Fibroblast of the conjunctiva (primary cell): ENCODE measurements around the gene DRAXIN.

ENCODE experiments used
- DNase-seq: peaks from one replicate; pipeline ENCODE4 v3.0.0-alpha.2; 2010; ENCODE audit warnings: low read depth

The DRAXIN gene

DNA sequence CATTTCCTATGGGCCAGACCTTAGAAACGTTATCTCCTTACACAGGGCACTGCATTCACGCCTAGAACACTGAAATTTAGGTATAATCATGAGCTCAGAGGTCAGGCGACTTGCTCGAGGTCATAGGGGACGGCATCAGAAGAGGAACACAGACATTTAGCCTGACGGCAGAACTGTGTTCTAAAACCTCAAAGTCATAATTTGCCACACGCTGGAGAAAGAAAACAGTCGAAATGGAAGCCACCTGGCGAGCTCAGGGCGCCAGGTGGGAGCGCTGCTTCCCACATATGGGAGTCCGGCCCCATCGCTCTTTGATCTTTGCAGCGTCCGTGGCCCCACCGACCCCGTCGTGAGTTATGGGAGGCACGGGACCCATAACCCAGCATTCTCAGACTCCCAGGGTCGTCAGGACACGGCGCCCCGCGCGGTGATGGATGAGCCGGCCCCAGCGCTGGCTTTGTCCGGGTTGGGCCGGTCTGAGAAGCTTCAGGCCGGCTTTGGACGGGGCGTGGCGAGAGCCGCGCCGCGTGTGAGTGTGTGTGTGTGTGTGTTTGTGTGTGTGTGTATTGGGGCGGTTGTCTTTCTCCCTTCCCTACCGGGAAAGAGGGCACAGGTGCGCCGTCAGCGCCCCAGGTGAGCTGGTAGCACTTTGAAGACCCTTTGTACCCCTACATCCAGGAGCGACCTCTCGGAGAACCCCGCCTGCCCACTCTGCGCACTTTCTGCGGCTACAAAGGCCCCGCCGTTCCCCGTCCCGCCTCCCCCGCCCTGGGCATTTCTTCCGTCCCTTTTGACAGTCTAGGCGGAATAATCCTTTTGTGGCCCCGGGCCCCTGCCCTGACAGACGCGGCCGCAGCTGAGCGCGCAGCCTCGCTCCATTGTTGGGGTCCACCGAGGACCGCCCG, 861 bp upstream of the DRAXIN start:
- no peak for DNase-seq

DNA sequence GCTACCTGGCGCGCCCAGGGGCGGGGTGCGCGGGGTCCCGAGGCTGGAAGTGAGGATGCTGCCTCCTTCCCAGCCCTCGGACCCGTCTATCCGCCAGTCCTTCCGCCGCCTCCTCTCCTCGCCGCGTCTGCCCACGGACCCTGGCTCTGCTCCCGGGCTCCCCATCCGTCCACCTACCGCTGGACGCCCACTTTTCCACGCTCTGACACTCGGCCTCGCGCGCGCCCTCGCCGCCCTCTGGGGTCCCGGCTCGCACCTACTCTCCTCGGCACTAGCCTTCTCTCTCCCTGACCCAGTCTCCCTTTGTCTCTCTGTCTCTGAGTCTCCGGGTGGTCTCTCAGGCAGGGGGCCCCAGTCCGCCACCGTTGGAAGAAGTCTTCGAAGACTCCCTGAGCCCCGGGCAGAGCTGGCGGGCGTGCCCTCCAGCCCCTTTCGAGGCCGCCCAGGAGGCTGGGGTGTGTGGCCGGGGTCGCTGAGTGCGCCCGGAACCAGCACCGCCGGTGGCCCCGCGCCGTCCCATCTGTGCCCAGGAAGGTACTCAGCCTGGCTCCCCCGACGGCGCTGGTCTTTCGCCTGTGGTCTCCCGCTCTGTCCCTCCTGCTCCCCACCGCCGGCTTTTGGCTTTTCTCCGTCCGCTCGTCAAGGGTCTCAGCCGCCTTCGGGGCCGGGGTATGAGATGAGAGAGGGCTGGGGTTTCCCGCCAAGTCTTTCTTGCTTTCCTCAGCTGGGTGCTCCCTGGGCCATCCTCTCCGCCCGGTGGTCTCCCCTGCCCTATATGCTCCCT, 610 bp downstream of the DRAXIN start:
- no peak for DNase-seq

DNA sequence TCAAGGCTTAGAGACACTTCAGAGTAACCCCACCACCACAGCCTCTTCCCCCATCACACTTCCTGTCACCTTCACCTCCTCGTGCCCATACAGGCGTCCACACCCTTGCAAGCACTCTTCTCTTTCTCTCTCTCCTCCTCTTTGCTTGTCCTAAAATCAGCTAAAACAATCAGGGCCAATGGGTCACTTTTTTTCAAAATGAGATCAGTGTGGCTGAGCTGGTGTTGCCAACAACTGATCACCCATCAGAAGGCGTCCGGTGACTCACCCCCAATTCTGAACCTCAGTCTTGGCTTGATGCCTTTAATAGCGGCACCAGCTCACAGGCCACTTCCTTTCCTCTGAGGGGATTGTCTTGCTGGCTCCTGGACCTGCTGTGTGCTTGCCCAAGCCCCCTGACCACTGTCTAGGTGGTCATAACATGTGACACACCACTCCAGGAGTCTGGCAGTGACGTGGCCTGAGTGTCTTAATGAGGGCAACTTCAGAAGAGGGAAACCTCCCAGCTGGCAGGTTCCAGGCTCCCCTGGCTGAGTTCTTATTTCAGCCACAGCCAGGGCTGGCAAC, 1.6 kb downstream of the DRAXIN start:
- peak; percentile 26 for DNase-seq

DNA sequence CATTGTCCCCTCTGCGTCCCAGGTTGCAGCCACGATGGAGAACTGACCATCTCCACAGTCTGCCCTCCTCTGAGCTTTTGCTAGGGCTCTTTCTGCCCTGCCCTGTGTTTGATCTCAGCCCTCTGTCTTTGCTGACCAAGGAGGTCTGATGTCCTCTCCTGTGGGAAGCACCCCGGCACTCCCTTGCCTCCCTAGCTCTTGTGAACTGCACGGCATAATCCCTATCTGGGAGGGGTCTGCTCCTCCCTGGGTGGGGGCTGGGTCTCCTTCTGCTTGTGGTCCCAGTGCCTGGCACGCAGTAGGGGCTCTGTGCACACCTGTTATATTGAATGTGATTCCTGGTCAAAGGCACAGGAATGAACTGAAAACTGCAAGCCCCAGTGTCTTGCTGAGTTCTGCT, 2.4 kb downstream of the DRAXIN start:
- DNase-seq = no peak

DNA sequence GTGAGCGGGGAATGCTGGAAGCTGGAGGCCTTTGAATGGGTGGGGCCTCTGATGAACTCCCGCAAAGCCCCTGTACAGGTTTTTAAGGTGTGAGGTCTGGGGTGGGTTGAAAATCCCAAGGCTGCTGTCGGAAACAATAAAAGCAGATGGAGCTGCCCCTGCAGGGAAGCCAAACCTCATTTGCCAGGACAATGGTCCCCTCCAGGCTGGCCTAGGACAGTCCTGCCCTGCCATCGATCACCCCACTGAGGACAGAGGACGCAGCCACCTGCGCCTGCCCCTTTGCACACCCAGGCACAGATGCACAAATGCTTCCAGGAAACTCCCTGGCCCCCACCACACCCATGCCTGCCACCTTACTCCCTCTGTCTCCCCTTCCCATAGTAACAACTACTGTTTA, 4.4 kb downstream of the DRAXIN start:
- DNase-seq = no peak

DNA sequence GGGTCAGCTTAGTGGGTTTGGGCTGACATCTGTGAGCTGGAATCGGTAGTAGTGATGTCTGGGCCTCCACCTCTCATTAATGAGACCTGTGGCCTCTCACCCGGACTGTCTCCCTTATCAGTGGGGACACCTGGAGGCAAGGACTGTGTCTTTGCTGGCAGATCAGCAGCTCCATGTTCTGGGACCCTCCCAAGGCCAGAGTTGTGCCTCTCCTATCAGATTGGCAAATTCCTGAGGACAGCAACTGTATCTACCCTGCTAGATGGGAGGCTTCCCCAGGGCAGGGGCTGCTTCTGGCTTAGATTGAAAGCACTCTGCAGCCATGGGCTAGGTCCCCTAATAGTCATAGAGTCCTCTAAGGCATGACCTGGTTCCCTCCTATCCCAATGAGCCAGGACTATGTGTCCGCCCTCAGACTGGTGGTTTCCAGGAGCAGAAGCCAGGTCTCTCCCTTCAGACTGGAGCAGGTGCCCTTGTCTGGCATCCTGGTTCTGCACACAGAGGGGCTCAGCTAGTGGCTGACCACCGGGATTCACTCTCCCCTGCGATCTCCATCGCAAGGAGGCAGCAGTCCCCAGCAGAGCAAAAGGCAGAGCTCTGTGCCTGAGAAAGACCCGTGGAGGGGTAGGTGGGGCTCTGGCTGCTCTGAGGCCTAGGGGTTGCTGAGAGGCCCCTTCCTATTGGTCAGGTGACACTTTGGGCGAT, 5.8 kb downstream of the DRAXIN start:
- DNase-seq = no peak

DNA sequence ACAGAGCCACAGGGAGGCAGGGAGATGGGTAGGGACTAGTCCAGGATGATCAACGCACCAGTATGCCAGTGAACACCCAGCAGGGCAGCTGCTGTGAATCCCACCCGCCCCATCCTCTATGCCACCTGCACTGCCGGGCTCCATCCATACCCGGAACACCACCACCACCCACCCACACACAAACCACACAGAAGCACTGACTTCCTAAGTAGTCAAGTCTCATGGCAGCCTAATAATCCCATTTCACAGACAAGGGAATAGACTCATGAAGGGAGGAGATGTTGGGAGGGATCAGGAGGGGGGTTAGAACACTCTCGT, 6.3 kb downstream of the DRAXIN start:
- no peak for DNase-seq

DNA sequence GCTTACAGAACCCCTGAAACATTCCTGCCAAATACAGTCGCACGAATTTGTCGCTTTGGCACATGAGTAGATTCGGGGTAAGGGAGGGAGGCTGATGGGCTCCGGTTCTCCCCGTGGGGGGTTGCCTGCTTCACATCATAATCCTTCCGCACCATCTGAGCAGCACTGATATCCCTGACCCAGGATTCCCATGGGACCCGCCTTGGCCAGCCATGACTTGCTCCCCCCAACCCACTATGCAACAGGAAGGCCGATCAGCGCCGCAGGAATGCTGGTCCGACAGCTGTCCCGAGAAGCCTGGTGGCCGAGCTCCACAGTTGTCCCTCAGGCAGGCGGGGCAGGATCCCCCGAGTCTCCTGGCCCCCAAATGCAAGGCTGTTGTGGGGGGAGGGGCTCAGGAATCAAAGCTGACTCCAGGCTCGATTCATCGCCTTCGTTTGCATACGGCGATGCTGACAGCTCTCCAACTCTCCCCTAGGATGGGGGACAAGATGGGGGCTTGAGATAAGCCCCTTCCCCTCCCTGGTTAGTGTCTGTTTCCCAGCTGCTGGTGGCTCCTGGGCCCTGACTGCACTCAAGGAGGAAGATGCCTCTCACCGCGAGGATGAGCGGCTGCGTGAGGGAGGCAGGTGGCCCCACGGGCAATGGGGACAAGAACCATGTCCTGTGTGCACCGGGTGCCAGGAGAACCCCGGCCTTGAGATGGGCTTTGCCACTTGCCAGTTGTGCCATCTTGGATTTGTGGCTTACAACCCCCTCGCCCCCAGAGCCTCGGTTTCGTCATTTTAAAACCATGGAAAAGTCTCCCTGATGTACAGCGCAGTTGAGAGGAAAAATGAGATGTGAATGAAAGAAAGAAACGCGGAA, 9.3 kb downstream of the DRAXIN start:
- no peak for DNase-seq

DNA sequence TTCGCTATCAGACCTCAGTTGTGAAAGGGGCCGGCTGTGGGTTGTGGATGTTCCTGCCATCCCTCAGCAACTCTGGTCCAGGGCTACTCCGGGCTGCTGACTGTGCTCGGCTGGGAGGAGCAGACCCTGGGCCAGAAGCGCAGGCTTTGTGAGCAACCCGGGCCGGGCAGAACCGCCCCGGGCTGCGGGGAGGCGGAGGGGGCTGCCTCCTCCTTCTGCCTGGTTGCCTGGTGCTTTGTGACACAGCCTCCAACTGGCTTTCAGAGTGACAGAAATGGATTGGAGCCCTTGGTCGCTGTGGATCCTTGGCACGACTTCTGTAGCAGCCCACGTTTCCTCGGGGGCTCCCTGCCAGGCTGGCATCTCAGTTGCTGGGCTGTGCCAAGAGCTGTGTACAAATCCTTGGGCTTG, 10.0 kb downstream of the DRAXIN start:
- DNase-seq = no peak

DNA sequence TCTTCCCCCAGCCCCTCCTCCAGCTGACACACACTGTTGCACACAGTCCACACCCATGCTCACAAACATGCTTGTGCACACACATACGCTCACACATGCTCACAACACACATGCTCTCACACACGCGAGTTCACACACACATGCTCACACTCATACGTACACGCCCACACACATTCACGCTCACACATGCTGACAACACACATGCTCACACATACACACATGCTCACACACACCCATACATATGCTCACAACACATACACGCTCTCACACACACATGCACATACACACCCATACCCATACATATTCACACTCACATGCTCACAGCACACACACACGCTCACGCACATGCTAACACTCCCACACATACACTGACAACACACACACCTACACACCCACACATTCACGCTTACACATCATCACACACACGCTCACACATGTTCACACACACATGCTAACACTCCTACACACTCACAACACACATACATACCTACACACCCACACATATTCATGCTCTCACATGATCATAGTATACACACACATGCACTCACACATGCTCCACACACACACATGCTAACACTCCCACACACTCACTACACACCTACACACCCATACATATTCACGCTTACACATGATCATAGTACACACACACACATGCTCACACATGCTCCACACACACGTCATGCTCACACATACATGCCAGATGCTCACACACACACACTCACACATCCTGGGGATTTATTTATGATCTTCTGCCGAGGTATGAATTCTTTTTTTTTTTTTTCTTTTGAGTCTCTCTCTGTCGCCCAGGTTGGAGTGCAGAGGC, 10.7 kb downstream of the DRAXIN start:
- DNase-seq = no peak

DNA sequence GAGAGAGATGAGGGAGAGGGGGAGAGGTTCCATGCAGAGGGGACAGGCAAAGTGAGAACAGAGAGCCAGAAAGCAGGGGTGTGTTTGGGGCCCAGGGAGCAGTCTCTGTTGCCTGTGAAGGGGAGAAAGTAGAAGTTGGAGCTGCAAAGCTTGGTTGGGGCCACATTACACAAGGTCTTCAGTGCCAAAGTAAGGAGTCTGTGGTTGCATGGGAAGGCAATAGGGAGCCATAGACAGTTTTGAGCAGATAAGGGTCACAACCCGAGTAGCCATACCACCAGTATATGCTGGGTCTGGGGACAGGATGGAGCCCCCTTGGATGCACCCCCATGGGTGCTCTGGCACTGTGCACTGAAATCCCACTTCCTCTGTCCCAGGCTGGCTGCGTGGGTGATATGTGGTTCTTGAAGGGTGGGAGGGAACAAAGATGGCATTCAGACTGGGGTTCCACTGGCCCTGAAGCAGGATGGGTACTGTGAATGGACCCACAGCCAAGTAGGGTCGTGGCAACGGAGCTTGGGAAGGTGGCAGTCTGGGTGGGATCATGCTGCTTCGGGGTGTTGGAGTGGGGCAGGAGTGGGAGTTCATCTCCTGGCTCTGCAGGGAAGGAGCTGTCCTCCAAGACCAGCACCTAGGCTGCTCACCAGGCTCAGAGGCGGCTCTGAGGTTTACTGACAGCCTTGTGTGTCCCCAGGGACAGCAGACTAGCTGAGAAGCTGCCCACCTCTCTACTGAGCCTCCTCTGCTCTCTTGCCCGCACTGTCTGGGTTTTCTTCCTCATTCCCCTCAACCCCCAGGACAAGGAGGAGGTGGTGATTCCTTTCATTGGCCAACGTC, 12.1 kb downstream of the DRAXIN start:
- no peak for DNase-seq

DNA sequence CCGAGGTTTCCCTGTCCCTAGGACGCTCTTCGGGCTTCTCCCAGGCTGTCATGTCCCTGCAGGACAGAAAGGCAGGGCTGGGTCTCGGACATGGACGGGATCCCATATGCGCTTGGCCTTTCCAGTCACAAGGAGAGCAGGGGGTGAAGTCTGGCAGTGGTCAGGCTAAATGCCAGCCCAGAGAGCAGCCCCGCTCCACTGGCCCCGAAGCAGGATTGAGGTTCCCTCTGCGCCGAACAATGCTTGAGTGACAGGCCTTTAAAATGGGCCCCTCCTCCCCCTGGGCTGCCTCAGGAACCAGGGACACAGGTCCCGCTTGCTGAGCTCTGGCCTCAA, 12.7 kb downstream of the DRAXIN start:
- no peak for DNase-seq

DNA sequence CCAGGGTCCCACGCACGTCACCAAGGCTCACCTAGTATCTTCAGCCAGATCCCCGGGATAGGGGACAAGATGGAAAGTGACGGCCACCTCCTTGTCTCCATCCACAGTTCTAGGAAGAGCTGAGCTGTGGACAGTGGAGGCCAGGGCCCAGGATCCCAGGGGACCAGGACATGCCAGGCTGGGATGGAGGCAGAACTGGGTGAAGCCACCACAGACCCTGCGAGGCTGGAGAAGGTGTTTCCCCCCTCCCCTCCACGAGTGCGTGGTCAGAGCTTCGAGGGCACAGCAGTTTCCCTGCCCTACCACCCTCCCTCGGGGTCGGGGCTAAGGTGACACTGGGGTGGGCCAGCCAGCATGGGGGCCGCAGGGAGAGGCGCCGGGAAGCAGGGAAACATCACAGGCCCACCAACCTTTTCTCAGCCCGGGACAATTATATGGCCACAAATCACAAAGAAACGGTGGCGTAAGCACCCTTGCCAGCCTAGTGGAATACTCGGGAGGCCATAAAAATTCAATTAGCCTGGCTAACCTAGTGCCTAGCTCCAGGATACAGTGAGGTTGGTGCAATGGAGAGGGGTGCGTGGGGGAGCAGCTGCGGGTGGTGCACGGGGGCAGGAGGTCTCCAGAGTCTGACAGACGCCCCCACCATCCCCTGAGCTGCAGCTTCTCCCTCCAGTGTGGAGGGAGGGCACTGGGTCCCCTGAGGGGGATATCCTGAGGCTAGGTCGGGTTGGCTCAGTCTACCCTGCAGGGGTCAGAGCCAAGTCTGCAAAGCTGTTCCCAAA, 13.4 kb downstream of the DRAXIN start:
- DNase-seq = no peak

DNA sequence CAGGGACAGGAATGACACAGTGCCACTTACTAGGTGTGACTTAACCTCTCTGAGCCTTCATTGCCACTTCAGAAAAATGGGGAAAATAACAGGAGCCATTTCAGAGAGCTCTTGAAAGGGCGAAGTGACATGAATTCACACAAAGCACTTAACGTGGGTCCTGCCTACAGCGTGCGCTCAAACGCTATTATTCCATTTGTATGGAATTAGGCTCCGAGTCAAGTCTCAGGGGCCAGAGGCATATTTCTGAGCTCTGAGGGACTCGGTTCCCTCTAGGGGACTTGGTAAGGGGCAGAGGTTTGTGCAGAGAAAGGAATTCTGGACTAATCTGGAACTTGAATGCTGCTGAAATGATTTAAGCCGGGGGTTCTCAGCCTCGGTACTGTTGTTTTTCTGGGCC, 14.1 kb downstream of the DRAXIN start:
- DNase-seq = no peak

DNA sequence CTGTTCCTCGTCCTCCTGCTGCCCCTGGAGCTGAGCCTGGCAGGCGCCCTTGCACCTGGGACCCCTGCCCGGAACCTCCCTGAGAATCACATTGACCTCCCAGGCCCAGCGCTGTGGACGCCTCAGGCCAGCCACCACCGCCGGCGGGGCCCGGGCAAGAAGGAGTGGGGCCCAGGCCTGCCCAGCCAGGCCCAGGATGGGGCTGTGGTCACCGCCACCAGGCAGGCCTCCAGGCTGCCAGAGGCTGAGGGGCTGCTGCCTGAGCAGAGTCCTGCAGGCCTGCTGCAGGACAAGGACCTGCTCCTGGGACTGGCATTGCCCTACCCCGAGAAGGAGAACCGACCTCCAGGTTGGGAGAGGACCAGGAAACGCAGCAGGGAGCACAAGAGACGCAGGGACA, 14.8 kb downstream of the DRAXIN start:
- DNase-seq = no peak

DNA sequence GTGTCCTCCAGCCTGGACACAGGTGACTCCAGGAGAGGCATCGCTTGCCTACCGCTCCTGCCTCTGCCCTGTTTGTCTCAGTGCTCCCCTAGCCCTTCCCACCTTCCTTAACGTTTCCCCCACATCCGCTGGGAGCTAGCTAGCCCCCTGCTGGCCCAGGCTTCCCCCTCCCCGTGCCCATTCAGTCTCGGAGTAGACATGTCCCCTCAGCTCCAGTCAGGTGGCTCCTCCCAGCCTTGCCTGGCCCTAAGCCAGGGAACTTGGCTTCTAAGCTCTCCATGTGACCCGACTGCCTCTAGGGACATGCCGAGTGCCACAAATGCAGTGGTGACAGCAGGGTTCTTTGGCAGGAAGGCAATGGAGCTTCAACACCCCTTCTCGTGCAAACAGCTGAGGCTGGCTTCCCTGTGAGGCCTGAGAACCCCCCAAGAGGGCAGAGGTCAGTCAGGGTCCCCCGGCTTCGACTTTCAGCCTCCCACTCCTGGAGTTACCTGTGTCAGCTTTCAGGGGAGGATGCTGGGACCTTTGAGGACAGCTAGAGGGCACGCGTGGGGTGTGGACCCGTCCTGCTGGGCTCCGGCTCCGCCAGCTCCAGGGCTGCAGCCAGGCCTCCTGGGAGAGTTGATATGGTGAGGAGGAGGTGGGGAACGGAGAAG, 16.2 kb downstream of the DRAXIN start:
- no peak for DNase-seq

DNA sequence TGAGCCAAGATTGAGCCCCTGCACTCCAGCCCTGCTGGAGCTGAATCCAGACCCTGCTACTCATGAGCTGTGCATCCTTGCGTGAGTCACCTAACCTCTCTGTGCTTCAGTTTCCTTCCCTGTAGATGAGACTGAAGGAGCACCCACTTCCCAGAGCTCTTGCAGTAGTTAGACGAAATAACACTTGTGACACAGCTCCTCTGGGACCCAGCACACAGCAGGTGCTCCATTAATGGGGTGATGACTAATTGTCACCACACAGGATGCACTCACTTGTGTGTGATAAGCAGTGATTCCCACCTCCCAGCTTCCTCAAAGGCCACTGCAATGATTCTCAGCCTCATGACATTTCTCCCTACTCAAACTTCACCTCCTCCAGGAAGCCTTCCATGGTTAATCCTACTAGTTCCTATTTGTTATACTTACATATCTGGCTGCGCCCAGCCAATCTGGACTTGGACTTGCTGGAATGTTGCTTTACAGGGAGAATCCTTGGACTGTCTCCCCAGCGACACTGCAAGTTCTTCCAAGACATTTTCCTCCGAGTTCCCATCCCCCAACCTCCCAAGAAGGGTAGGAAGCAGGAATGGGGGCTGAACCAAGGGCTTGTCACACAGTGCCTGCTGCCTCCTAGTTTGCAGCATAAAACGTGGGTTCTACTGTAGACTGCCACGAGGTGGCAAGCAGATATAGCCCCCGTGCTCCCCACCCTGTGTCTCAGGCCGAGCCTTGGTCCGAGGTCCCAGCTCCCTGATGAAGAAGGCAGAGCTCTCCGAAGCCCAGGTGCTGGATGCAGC, 17.2 kb downstream of the DRAXIN start:
- no peak for DNase-seq

DNA sequence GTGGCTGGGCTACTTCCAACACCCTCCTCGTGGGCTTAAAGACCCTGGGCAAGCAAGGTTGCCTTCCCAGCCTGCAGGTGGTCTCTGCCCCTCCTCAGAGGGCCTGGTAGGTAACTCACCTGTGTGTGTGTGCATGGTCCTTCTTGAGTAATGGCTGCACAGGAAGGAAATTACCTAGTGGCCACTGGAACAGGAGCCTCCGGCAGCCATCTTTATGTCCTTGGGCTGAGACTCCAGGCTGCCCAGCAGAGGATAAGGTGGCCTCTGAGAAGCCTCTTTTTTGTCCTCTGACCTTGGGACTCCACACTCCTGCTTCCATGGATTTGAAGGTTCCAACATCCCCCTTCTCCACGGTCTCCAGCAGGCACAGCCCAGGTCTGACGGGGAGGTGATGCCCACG, 20.0 kb downstream of the DRAXIN start:
- no peak for DNase-seq
